GM18519 (cell line): ENCODE measurements around the gene SEMA3F.

Source experiments
- ATAC-seq: cut with Tn5 transposase; IDR thresholded peaks from one replicate; pipeline ENCODE4 v1.9.1; 2021; ENCODE audit warnings: mild to moderate bottlenecking, moderate library complexity; ENCODE audit not compliant: unreplicated experiment, low FRiP score

The SEMA3F gene

DNA sequence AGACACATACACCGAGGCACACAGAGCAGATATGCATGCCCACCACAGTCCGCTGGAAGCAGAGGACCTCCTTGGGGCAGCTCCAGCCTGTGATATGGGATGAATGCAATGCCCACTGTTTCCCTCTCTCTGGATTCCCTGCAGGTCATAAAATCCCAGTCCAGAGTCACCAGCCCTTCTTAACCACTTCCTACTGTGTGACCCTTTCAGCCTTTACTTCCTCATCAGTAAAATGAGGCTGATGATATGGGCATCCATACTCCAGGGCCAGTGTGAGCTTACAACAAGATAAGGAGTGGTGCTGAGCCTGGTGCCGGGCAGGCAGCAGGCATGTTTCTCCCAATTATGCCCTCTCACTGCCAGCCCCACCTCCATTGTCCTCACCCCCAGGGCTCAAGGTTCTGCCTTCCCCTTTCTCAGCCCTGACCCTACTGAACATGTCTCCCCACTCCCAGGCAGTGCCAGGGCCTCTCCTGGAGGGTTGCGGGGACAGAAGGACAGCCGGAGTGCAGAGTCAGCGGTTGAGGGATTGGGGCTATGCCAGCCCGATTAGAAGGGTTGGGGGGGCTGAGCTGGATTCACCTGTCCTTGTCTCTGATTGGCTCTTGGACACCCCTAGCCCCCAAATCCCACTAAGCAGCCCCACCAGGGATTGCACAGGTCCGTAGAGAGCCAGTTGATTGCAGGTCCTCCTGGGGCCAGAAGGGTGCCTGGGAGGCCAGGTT lies 36.0 kb downstream of the SEMA3F start, which contains the start of gene GNAT1:
Gene GNAT1 (plus strand): TSS at position 675 of the 725 bp plus-strand sequence. CDS start 116 bp downstream, outside the sequence.
- ATAC-seq = no peak

DNA sequence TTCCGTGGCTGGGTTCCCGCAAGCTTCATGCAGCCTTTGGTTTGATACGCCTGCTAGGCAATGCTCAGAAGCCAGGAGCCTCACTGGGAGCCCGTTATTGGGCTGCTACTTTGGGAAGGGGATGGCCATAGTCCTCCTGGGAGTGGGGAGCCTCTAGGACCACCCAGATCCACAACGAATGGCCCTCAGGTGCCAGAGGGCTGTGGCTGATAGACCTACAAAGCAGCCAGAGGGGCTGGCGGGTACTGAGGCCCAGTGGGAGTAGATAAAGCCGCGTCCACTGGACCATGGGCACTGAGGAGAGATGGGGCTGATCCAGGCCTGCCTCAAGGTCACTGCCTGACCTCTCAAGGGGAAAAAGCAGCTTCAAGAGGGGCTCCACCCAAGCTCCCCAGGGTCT lies 37.0 kb downstream of the SEMA3F start:
- ATAC-seq = no peak

- no peak for ATAC-seq
Observed at GRCh38 chr3:50192689-50193141, 37.6 kb downstream of the SEMA3F start.

DNA sequence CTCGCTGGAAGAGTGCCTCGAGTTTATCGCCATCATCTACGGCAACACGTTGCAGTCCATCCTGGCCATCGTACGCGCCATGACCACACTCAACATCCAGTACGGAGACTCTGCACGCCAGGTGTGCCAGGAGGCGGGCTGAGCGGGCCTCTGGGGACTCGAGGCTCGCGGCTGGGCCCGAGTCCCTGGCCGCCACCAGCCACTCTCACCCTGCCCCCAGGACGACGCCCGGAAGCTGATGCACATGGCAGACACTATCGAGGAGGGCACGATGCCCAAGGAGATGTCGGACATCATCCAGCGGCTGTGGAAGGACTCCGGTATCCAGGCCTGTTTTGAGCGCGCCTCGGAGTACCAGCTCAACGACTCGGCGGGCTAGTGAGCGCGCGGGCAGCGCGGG lies 38.2 kb downstream of the SEMA3F start:
- ATAC-seq = no peak

DNA sequence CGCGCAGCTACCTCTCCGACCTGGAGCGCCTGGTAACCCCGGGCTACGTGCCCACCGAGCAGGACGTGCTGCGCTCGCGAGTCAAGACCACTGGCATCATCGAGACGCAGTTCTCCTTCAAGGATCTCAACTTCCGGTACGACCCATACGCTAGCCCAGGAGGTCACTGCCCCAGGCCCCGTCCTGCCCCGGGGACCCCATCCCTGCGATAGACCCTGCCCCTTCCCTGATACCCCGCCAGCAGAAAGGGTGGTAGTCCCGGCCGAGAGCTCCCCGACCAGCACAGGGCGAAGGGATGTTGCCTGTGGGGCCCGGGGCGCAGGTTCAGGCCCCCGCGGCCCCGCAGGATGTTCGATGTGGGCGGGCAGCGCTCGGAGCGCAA lies 38.6 kb downstream of the SEMA3F start:
- ATAC-seq = no peak

GRCh38 chr3:50194128-50194902 lies 39.2 kb downstream of the SEMA3F start:
- ATAC-seq = no peak

GRCh38 chr3:50194903-50195500 lies 39.9 kb downstream of the SEMA3F start:
- no peak for ATAC-seq

DNA sequence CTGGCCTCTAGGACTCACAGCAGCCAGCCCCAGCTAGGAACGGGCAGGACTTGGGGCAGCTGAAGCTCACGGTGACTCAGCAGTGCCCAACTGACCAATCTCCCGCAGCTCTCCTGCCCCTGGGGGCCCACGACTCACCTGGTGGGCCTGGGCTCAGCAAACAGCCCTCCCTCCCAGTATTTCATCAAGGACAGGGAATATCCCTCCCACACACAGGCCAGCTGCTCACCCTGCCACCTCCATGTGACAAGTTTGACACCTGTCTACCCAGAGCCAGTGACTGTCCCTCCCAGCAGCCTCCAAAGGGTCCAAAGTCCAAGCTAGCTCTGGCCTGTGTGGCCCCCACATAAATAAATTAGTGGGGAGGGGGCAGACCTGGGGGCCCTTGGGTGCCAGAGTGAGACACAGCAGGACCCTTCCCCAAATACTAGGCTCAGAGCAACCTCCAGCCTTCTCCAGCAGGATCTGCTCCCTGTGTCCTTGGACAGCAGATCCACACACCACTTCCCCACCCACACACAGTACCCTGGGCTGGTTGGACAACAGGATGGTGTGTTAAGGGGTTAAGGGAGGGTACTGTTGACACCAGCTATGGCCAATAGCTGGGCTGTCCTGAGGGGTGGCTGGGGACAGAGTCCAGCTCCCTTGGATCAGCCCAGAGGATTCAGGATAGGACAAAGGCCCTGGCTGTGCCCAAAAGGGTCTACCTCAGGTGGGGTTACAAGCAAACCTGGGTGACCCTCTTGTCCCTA lies 40.6 kb downstream of the SEMA3F start:
- no peak for ATAC-seq

GRCh38 chr3:50196253-50196801 lies 41.2 kb downstream of the SEMA3F start:
- no peak for ATAC-seq

- no peak for ATAC-seq
Observed at GRCh38 chr3:50201573-50202315, 46.6 kb downstream of the SEMA3F start.

- no peak for ATAC-seq
Observed at GRCh38 chr3:50202353-50203112, 47.4 kb downstream of the SEMA3F start.

DNA sequence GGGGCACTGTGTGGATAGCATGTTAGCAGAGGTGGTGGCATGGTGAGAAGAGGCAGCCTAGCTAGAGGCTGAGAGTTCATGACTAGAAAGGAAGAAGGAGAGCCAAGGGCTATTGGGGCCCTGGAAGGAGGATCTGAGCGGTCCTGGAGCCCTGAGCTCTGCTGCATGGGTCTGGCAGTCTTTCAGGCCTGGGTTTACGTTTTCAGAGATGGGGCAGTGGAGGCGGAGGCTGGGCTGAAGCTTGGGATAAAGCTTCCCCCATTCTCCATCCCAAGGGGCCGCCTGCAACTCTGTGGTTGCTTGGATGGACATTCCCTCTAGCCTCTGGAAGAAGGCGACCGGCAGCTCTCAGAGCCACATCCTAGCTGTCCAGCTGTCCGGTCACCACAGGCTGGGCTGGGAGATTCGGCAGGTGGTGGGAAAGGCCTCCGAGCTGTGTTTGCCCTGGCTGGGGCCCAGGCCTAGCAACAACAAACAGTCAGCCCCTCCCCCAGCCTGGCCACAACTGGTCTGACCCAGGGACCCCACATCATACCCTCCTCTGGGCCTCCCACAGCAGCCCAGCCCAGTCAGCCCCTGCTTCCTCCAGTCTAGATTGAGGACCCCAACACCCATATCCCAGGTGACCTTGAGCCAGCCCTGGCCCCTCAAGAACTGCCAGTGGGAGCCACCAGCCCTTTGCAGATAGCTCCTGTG lies 48.1 kb downstream of the SEMA3F start:
- ATAC-seq = no peak

DNA sequence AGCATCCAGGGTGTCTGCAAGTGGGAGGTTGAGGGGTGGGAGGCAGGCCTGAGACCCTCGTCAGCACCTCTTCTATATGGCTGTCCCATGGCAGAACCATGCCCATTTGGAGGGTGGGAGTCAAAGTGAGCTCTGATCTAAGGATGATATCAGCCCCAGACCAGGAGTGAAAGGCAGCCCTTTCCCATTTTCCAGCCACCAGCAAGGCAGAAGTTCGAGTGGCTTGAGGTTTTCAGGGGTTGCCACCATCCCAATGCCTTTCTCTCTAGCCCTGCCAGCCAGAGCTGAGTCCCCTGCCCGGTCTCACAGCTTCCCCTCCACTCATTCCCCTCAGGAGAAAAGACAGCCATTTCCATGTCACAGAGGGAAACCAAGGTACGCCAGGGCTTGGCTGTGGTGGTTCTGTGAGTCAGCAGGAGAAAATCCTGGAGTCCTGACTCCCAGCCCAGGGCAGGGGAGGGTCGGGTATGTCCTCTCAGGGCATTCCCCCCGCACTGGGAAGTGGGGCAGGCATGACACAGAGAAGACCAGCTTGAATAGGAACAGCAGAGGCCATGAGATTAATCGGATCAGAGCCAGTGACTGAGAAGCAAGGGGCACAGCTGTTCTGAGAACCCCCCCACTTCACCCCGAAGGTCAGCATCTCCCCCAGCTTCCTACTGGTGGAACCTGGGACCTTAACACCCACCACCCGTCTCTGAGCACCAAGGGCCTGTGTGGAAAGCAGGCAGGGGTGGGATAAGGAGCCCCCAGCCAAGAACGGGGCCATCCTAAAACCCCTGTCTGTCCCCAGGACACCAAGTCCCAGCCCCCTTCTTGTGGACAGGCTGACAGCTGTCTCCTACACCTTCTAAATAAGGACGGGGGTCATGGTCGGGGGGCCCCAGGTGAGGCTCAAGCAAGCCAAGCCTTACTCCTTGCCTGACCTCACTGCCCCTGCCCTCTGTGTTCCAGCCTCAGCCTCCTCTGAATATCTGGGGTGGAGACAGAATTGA lies 49.0 kb downstream of the SEMA3F start:
- ATAC-seq = no peak

- ATAC-seq = no peak
Observed at GRCh38 chr3:50204804-50205412, 49.8 kb downstream of the SEMA3F start, which contains the start of gene SLC38A3. SLC38A3 (plus strand) TSS chr3:50205271; CDS start chr3:50214200, 8,929 bp downstream.

DNA sequence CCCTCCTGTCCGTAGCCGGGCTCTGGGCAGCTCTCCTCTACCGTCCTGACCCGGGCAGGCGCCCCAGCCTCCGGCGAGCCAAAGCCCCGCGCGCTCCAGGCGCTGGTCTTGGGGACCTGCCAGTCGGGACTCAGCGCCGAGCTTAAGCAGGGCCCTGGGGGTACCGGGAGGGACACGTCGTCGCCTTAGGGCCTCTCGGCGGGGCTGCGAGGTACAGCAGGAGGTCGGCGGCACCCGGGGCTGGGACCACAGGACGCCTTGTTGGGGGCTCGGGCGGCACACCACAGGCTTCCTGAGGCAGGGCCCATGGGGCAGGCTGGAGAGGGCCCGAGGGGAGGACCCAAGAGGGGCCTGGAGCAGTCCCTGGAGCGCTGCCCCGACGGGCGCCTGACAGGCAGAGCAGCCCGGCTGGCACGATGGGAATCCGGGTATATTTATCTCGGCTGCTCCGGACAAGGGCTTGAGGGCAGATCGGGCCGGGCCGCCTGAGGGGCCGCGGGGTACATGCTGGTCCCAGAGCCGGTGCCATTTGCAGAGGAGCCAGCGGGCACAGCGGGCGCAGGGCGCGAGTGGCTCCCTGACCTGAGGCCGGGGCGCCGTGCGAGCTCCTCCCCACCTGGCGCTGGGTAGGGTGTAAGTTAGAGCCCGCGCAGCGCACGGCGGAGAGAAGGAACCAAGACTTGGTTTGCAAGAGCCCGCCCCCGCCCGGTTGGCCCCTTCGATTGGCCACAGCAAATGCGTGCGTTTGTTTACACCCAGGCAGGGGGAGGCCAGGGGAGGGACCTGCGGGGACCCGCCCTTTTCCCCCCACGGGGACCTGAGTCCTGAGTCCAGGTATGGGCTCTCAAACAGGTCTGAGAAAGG lies 50.5 kb downstream of the SEMA3F start:
- ATAC-seq = no peak
